Stimulated activated CD8-positive, alpha-beta memory T cell treated with anti-CD3 and anti-CD28 coated beads, Interleukin-2, amount 100 ng/mL, for 48 hours (primary cell): ENCODE data around the gene CFAP74.
A peak's percentile ranks its signal among the peaks of the same experiment; 100 is the strongest.

Source experiments
- DNase-seq, 2 donors: peaks; one replicate each; pipeline ENCODE4 v3.0.0-alpha.2; 2020; ENCODE audit warnings: low read depth in 2 of 2

Gene CFAP74

GRCh38 chr1:1917995-1918900 lies 85.3 kb downstream of the CFAP74 start:
- no peak for DNase-seq

GRCh38 chr1:1917304-1917976 lies 86.1 kb downstream of the CFAP74 start:
- no peak for DNase-seq

- DNase-seq = no peak
Measured at GRCh38 chr1:1916851-1917251, 86.7 kb downstream of the CFAP74 start.

GRCh38 chr1:1915911-1916840 lies 87.4 kb downstream of the CFAP74 start:
- DNase-seq = no peak

GRCh38 chr1:1914971-1915692 lies 88.5 kb downstream of the CFAP74 start, which contains the start of gene CALML6:
TSS of gene CALML6 (plus strand) at chr1:1915260. CDS start at chr1:1915281, 21 bp downstream.
- DNase-seq = no peak

- no peak for DNase-seq
Measured at GRCh38 chr1:1914101-1914970, 89.2 kb downstream of the CFAP74 start.

GRCh38 chr1:1911350-1912041 lies 92.1 kb downstream of the CFAP74 start:
- no peak for DNase-seq

GRCh38 chr1:1910651-1911331 lies 92.8 kb downstream of the CFAP74 start:
- no peak for DNase-seq

- no peak for DNase-seq
Measured at GRCh38 chr1:1910033-1910465, 93.5 kb downstream of the CFAP74 start.

- no peak for DNase-seq
Measured at GRCh38 chr1:1908506-1908791, 95.1 kb downstream of the CFAP74 start.

- DNase-seq = no peak
Measured at GRCh38 chr1:1907098-1907736, 96.4 kb downstream of the CFAP74 start.

GRCh38 chr1:1906185-1907097 lies 97.1 kb downstream of the CFAP74 start:
- DNase-seq = peak; percentile 50 to 60

GRCh38 chr1:1903224-1903623 lies 100.4 kb downstream of the CFAP74 start:
- DNase-seq = no peak

- DNase-seq = no peak
Measured at GRCh38 chr1:1901641-1902294, 101.8 kb downstream of the CFAP74 start.

GRCh38 chr1:1900883-1901640 lies 102.5 kb downstream of the CFAP74 start:
- no peak for DNase-seq

GRCh38 chr1:1899967-1900327 lies 103.6 kb downstream of the CFAP74 start:
- no peak for DNase-seq
